NCI-H2107 treated with DMSO at 0.1 percent for 48 hours (cell line): ENCODE measurements around the gene SCGB1D1.
"Not testable (repeated sequence)": the region's sequence is repeated elsewhere in the genome, so short reads cannot be mapped to it uniquely, and the experiment has no call there.

Source experiments
- DNase-seq: peaks from one replicate; lab custom pipeline; 2025; ENCODE audit not compliant: unreplicated experiment; lab: John Stamatoyannopoulos, UW

The SCGB1D1 gene

DNA sequence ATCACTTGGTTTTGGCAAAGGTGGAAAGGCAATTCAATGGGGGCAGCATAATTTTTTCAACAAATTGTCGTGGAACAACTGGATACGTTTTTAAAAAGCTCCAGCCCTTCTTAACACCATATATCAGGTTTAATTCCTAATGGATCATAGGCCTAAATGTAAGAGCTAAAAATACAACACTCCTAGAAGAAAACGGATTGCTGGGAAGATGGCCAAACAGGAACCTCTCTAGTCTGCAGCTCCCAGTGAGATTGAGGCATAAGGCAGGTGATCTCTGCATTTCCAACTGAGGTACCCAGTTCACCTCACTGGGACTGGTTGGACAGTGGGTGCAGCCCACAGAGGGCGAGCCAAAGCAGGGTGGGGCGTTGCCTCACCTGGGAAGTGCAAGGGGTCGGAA is 32.4 kb upstream of the SCGB1D1 start:
- no peak for DNase-seq

GRCh38 chr11:62166371-62166770 is 23.6 kb upstream of the SCGB1D1 start:
- DNase-seq: no peak

GRCh38 chr11:62169448-62169847 is 20.6 kb upstream of the SCGB1D1 start:
- DNase-seq: no peak

- no peak for DNase-seq
Observed at GRCh38 chr11:62169935-62170334, 20.1 kb upstream of the SCGB1D1 start.

- DNase-seq: peak; percentile 88
Observed at GRCh38 chr11:62171261-62171723, 18.7 kb upstream of the SCGB1D1 start.

DNA sequence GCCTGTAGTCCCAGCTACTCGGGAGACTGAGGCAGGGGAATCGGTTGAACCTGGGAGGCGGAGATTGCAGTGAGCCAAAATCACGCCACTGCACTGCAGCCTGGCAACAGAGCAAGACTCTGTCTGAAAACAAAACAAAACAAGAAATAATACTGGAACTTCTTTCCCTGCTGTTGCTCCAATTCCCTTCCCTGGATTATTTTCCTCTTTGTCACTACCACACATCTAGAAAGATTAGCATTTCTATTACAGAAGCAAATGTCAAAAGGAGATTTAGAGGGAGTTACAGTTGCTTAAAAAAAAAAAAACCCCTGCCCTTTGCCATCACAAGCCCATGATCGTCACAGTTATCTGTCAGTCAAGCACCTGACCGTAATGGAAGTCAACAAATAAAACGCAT is 17.7 kb upstream of the SCGB1D1 start:
- DNase-seq: no peak

GRCh38 chr11:62176766-62177165 is 13.2 kb upstream of the SCGB1D1 start:
- DNase-seq: no peak

- no peak for DNase-seq
Observed at GRCh38 chr11:62179995-62180394, 10.0 kb upstream of the SCGB1D1 start.

DNA sequence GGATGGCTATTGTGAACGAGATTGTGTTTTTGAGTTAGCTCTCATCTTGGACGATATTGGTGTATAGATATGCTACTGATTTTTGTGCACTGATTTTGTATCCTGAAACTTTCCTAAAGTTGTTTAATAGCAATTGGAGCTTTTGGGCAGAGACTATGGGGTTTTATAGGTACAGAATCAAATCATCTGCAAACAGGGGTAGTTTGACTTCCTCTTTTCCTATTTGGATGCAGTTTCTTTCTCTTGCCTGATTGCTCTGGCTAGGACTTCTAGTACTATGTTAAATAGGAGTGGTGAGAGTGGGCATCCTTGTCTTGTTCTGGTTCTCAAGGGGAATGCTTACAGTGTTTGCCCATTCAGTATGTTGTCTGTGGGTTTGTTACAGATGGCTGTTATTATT is 8.9 kb upstream of the SCGB1D1 start:
- no peak for DNase-seq

DNA sequence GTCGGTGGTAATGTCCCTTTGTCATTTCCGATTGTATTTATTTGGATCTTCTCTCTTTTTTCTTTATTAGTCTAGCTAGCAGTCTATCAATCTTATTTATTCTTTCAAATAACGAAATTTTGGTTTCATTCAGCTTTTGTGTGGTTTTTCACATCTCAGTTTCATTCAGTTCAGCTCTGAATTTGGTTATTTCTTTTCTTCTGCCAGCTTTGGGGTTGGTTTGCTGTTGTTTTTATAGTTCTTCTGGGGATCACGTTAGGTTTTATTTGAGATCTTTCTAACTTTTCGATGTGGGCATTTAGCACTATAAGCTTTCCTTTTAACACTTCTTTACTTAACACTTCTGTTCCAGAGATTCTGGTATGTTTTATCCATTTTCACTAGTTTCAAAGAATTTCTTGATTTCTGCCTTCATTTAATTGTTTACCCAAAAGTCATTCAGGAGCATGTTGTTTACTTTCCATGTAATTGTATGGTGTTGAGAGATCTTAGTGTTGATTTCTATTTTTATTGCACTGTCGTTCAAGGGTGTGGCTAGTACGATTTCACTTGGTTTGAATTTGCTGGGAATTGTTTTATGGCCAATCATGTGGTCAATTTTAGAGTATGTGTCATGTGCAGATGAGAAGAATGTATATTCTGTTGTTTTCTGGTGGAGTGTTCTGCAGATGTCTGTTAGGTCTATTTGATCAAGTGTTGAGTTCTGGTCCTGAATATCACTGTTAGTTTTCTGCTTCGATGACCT is 7.7 kb upstream of the SCGB1D1 start:
- DNase-seq: no peak

DNA sequence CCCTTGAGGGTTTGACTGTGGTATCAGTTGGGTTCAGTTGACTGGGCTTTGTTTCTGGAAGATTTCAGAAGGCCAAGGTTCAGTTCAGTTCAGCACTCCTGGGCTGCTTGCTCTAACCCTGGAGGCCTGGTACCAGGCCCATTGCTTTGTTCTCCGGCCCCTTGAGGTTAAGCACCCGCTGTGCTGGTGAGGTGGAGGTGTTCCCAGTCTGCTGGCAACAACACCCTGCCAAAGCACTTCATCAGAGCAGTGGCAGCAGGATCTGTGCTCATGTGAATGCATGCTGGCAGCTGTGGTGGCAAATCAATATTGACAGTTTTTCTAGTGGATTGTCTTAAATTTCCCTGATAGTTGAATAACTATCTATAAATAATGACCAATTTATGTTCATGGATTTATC is 3.8 kb upstream of the SCGB1D1 start:
- peak; percentile 88 for DNase-seq

GRCh38 chr11:62193952-62194351 is 3.9 kb downstream of the SCGB1D1 start:
- DNase-seq: no peak

- not testable (repeated sequence) for DNase-seq
Observed at GRCh38 chr11:62195010-62195409, 5.0 kb downstream of the SCGB1D1 start.

DNA sequence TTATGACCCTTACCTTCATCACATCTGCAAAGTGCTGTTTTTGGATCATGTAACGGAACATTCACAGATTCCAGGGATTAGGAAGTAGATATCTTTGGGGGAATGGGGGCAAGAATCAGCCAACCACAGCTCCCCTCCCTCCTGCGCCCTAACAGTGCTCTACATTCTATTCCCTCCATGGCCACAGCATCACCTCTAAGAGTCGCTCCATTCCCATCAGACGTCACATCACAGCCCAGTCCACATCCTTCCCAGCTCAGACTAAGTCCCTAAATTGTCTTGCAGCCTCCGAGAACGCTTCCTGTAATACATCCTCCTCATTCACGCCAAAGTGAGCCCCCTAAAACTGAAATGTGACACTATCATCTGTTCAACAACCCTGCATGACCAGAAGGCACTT is 5.9 kb downstream of the SCGB1D1 start:
- no peak for DNase-seq

- not testable (repeated sequence) for DNase-seq
Observed at GRCh38 chr11:62197400-62197799, 7.4 kb downstream of the SCGB1D1 start.

DNA sequence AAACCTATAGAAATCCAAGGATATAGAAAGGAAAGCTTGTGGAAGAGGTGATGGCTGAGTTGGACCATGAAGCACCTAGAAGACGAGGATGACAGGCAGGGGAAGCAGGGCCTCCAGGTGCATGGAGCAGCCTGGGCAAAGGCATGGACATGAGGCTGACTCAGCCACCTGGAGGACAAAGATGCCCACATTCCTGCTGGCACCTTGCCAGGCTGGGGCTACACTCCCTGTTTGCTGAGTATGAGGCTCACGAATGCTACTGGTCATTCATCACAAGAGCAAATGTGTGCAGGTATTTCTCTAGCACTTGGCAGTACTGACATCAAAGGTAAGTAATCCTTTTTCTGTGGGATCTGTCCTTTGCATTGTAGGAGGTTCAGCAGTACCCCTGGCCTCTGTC is 11.4 kb downstream of the SCGB1D1 start:
- no peak for DNase-seq

- no peak for DNase-seq
Observed at GRCh38 chr11:62202910-62203309, 12.9 kb downstream of the SCGB1D1 start.

GRCh38 chr11:62204430-62204829 is 14.4 kb downstream of the SCGB1D1 start:
- no peak for DNase-seq

GRCh38 chr11:62205441-62205840 is 15.4 kb downstream of the SCGB1D1 start:
- DNase-seq: no peak

DNA sequence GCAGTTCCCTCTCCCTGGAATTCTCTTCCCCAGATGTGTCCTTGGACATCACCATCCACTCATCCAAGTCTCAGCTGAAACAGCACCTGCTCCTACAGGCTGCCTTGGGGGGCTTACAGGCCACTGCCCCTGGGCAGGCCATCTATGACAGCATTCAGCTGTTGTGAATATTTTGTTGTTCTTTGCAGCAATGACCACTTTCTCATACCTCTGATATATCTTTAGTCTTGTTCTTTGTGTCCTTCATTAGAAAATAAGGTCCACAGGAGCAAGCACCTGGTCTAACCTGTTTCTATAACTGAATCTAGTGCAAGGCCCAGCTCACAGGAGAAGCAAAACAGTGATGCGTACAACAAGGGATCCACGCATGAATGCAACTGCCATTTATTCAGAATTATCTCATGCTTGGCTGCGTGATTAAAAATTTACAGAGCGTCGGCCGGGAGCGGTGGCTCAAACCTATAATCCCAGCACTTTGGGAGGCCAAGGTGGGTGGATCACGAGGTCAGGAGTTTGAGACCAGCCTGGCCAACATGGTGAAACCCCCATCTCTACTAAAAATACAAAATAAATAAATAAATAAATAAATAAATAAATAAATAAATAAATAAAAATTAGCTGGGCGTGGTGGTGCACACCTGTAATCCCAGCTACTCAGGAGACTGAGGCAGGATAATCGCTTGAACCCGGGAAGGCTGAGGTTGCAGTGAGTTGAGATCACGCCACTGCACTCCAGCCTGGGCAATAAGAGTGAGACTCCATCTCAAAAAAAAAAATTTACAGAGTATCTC is 16.5 kb downstream of the SCGB1D1 start:
- not testable (repeated sequence) for DNase-seq

- no peak for DNase-seq
Observed at GRCh38 chr11:62208785-62209144, 18.7 kb downstream of the SCGB1D1 start.

DNA sequence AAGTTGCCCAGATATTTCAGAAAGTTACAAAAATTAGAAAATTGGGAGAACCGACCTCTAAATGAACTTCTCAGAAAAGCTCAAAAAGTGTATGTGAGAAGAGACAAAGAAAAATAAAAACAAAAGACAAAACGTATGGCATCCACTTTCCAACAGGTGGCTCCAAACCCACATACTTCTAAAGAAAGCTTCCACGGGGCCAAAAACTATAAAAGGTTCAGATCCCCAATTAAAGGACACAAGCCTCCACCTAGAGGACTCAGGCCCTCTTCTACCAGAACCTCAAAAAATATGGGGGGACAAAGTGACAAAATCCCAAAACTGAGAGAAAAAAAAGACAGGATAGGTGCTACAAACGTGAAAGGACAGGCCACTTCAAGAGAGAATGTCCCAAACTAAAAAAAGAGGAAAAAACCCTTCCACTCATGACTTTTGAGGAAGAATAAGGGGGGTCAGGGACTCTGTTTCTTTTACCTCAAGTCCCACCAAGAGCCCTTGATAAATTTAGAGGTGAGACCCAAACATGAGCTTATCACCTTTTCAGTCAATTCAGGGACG is 27.3 kb downstream of the SCGB1D1 start:
- DNase-seq: no peak
